ENCODE data around the gene GLB1L3.

- TF ChIP-seq, protein P1, sequence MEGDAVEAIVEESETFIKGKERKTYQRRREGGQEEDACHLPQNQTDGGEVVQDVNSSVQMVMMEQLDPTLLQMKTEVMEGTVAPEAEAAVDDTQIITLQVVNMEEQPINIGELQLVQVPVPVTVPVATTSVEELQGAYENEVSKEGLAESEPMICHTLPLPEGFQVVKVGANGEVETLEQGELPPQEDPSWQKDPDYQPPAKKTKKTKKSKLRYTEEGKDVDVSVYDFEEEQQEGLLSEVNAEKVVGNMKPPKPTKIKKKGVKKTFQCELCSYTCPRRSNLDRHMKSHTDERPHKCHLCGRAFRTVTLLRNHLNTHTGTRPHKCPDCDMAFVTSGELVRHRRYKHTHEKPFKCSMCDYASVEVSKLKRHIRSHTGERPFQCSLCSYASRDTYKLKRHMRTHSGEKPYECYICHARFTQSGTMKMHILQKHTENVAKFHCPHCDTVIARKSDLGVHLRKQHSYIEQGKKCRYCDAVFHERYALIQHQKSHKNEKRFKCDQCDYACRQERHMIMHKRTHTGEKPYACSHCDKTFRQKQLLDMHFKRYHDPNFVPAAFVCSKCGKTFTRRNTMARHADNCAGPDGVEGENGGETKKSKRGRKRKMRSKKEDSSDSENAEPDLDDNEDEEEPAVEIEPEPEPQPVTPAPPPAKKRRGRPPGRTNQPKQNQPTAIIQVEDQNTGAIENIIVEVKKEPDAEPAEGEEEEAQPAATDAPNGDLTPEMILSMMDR (IDR thresholded peaks at IDR 0.05; ENCODE audit: low read depth, low read length, poor library complexity, severe bottlenecking), result no peak
- TF ChIP-seq EZH2phosphoT487 (IDR thresholded peaks at IDR 0.05; ENCODE audit: borderline replicate concordance, low read length), result no peak
Measured at GRCh38 chr11:134267461-134267860, 8.7 kb upstream of the GLB1L3 start.
